Loucy (cell line): Measurements from ENCODE around the gene ZDHHC7.

Source experiments
- H2AFZ ChIP-seq: fragments of 200-600 bp; sonication (generic); 2 replicates; pipeline ENCODE4 v1.6.0; 2016; ENCODE audit warnings: antibody characterized with exemption, mild to moderate bottlenecking, low read length, moderate library complexity
- H3F3A ChIP-seq: fragments of 200-600 bp; 2 replicates; pipeline ENCODE4 v1.6.0; 2016; ENCODE audit warnings: antibody characterized with exemption, low read depth, mild to moderate bottlenecking
- H3K27me3 ChIP-seq: fragments of 200-600 bp; sonication (generic); 2 replicates; pipeline ENCODE4 v1.6.1; 2014; ENCODE audit warnings: low read length, mild to moderate bottlenecking; ENCODE audit not compliant: insufficient read depth, poor library complexity, severe bottlenecking
- H3K36me3 ChIP-seq: fragments of 200-600 bp; sonication (generic); 2 replicates; pipeline ENCODE4 v1.6.1; 2016; ENCODE audit warnings: low read length; ENCODE audit not compliant: insufficient read depth
- H3K4me1 ChIP-seq: fragments of 200-600 bp; sonication (generic); 2 replicates; pipeline ENCODE4 v1.5.1; 2014; ENCODE audit warnings: low read length, mild to moderate bottlenecking; ENCODE audit not compliant: insufficient read depth, poor library complexity, severe bottlenecking
- H3K4me2 ChIP-seq: fragments of 200-600 bp; sonication (generic); 2 replicates; pipeline ENCODE4 v1.6.0; 2014; ENCODE audit warnings: antibody characterized with exemption, low read length, low read depth, mild to moderate bottlenecking; ENCODE audit not compliant: poor library complexity, severe bottlenecking
- H3K4me3 ChIP-seq: fragments of 200-600 bp; sonication (generic); 2 replicates; pipeline ENCODE4 v1.5.1; 2014; ENCODE audit warnings: low read length, mild to moderate bottlenecking, mixed read lengths; ENCODE audit not compliant: poor library complexity, severe bottlenecking
- H3K79me2 ChIP-seq: fragments of 200-600 bp; sonication (generic); 2 replicates; pipeline ENCODE4 v1.6.1; 2014; ENCODE audit warnings: low read length; ENCODE audit not compliant: insufficient read depth
- H3K9ac ChIP-seq: fragments of 200-600 bp; sonication (generic); 2 replicates; pipeline ENCODE4 v1.6.0; 2014; ENCODE audit warnings: mild to moderate bottlenecking, low read depth, low read length, moderate library complexity; ENCODE audit not compliant: poor library complexity, severe bottlenecking
- H3K9me2 ChIP-seq: fragments of 200-600 bp; sonication (generic); replicated peaks from 2 replicates; pipeline ENCODE4 v1.6.1; 2016; ENCODE audit warnings: low read depth, low read length, mixed read lengths
- H3K9me3 ChIP-seq: fragments of 200-600 bp; sonication (generic); 2 replicates; pipeline ENCODE4 v1.6.1; 2014; ENCODE audit warnings: mild to moderate bottlenecking, antibody characterized with exemption, low read length, low read depth; ENCODE audit not compliant: insufficient read depth
- H4K20me1 ChIP-seq: fragments of 200-600 bp; sonication (generic); 2 replicates; pipeline ENCODE4 v1.6.0; 2014; ENCODE audit warnings: antibody characterized with exemption, low read length, mild to moderate bottlenecking; ENCODE audit not compliant: insufficient read depth, poor library complexity, severe bottlenecking
- EZH2phosphoT487 ChIP-seq: fragments of 200-600 bp; IDR thresholded peaks from 2 replicates; pipeline ENCODE4 v1.6.1; 2018; ENCODE audit warnings: antibody characterized with exemption, mild to moderate bottlenecking, moderate library complexity, borderline replicate concordance
- TF ChIP-seq, protein P1 (sequence below): fragments of 200-600 bp; sonication (generic); conservative IDR thresholded peaks from 2 replicates; pipeline ENCODE4 v1.5.1; 2014; ENCODE audit warnings: mild to moderate bottlenecking, antibody characterized with exemption, low read length

Gene ZDHHC7

DNA sequence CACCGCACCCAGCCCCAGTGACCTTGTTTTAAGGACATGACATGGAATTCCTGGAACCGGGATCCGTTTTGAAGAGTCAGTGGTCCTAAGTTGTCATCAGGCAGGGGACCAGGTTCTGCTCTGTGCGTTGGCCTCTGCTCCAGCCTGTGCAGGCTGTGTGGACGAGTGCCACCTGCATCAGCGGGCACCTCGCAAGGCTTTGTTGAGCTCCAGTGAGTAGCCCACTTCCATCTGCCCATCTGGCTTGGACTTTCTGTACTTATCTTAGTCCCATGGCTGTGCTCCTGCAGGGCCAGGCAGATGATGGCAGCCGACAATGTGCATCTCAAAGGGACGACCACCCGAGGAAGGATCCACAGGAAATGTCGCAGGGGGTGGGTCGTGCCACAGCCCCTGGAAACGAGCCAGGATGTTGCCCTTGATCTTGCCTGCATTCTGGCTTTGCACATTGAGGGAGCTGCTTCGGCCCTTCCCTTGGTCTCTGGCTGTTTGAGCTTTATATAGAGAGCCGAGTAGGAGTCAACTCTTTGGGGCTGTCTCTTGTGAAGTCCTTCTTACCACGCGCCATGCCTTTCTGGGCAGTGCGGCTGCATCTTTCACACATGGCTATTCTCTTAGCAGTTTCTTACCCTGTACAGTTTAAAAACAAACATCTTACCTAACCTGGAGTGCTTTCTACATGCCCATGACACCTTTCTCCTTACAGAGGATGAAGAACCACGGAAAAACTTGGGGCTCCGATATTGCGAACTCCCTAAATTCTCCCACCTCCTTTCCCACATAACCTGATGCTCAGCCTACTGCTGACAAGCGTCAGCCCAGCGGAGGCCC is 34.5 kb upstream of the ZDHHC7 start:
- H3K4me2 ChIP-seq = no peak overlapping the region
- H3K4me3 ChIP-seq = no peak overlapping the region
- no peak overlapping the region for H2AFZ ChIP-seq
- H3K4me1 ChIP-seq = peaks cover 4% of the 10 kb centered on the region
- no peaks in the 10 kb centered on the region for H3K27me3 ChIP-seq
- no peaks in the 10 kb centered on the region for H3K36me3 ChIP-seq
- no peaks in the 10 kb centered on the region for H3K9me2 ChIP-seq
- no peaks in the 10 kb centered on the region for H3K9me3 ChIP-seq
- H4K20me1 ChIP-seq = no peaks in the 10 kb centered on the region
- H3K9ac ChIP-seq = no peak overlapping the region
- no peaks in the 10 kb centered on the region for H3K79me2 ChIP-seq
- H3F3A ChIP-seq = no peaks in the 10 kb centered on the region
- no peak for TF ChIP-seq EZH2phosphoT487
- TF ChIP-seq, protein P1, sequence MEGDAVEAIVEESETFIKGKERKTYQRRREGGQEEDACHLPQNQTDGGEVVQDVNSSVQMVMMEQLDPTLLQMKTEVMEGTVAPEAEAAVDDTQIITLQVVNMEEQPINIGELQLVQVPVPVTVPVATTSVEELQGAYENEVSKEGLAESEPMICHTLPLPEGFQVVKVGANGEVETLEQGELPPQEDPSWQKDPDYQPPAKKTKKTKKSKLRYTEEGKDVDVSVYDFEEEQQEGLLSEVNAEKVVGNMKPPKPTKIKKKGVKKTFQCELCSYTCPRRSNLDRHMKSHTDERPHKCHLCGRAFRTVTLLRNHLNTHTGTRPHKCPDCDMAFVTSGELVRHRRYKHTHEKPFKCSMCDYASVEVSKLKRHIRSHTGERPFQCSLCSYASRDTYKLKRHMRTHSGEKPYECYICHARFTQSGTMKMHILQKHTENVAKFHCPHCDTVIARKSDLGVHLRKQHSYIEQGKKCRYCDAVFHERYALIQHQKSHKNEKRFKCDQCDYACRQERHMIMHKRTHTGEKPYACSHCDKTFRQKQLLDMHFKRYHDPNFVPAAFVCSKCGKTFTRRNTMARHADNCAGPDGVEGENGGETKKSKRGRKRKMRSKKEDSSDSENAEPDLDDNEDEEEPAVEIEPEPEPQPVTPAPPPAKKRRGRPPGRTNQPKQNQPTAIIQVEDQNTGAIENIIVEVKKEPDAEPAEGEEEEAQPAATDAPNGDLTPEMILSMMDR = no peak

DNA sequence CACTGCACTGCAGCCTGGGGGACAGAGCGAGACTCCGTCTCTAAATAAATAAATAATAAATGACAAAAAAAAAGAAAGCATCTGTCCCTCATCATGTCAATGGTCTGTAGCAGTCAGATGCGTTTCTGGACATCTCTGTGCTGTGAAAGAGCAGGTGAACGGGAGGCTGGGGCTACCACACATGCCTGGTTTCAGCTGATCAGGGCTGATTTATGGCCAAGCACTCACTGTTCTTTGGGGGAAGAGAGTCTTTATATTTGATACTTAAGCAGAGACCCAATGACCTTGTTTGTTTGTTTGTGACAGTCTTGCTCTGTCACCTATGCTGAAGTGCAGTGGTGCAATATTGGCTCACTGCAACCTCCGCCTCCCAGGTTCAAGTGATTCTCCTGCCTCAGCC is 33.7 kb upstream of the ZDHHC7 start:
- no peaks in the 10 kb centered on the region for H3K27me3 ChIP-seq
- peaks cover 4% of the 10 kb centered on the region for H3K4me1 ChIP-seq
- no peaks in the 10 kb centered on the region for H4K20me1 ChIP-seq
- H3F3A ChIP-seq = no peaks in the 10 kb centered on the region
- H3K9me2 ChIP-seq = no peaks in the 10 kb centered on the region
- no peak for TF ChIP-seq EZH2phosphoT487
- TF ChIP-seq, protein P1 = no peak
- H3K4me3 ChIP-seq = no peak overlapping the region
- no peaks in the 10 kb centered on the region for H3K9me3 ChIP-seq
- H3K9ac ChIP-seq = no peak overlapping the region
- H3K4me2 ChIP-seq = no peak overlapping the region
- no peaks in the 10 kb centered on the region for H3K36me3 ChIP-seq
- H3K79me2 ChIP-seq = no peaks in the 10 kb centered on the region
- no peak overlapping the region for H2AFZ ChIP-seq

DNA sequence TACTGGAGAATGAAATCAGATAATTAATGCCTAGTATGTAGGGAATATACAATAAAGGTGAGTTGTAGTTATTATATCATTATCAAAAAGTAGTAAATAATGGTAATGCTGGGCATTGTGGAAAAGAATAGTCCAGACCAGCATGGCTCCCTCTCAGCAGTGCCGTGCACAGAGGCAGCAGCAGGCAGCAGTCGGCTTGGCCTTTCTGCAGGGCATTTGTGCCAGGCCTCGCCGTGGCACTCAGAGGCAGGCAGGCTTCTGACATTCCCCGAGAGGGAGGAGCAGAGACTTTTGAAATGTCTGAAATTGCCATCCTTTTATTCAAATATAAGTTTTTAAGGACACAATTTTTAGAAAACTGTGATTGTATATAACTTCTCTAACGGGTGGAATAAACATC is 31.3 kb upstream of the ZDHHC7 start:
- Histone ChIP-seq H3K36me3 (no peaks in the 10 kb centered on the region), H3F3A (no peaks in the 10 kb centered on the region), H3K79me2 (no peaks in the 10 kb centered on the region), H3K9ac (no peak overlapping the region), H3K4me2 (no peak overlapping the region), H4K20me1 (no peaks in the 10 kb centered on the region), H3K4me3 (no peak overlapping the region), H3K9me3 (no peaks in the 10 kb centered on the region), H3K4me1 (peaks cover under 1% of the 10 kb centered on the region), H3K9me2 (no peaks in the 10 kb centered on the region), H3K27me3 (no peaks in the 10 kb centered on the region), H2AFZ (no peak overlapping the region)
- TF ChIP-seq, protein P1 = no peak
- no peak for TF ChIP-seq EZH2phosphoT487
